Fibroblast of lung (primary cell): ENCODE results near the gene CNTNAP5. TPM values are rescaled to one million over a fixed set of nuclear protein-coding genes. Genes with fewer than 3 reads are reported as not detected.

Source experiments
- DNase-seq, 2 donors: peaks; one replicate each; pipeline versions ENCODE4 v3.0.0 to v3.0.0-alpha.2; 2010; ENCODE audit warnings: low read depth in 2 of 2
- H2AFZ ChIP-seq: 2 replicates; pipeline ENCODE4 v1.5.1; 2012; ENCODE audit warnings: low read length, control low read depth, inconsistent platforms
- H3K27ac ChIP-seq: 2 replicates; pipeline ENCODE4 v1.5.1; 2011; ENCODE audit warnings: low read length, control low read depth; ENCODE audit not compliant: insufficient read depth
- H3K27me3 ChIP-seq: 2 replicates; pipeline ENCODE4 v1.5.1; 2011; ENCODE audit warnings: mild to moderate bottlenecking, low read length; ENCODE audit not compliant: control insufficient read depth, insufficient read depth
- H3K36me3 ChIP-seq: 2 replicates; pipeline ENCODE4 v1.5.1; 2011; ENCODE audit warnings: low read length; ENCODE audit not compliant: control insufficient read depth, insufficient read depth
- H3K4me1 ChIP-seq: 2 replicates; pipeline ENCODE4 v1.5.1; 2011; ENCODE audit warnings: low read length; ENCODE audit not compliant: control insufficient read depth, insufficient read depth; ENCODE audit errors: extremely low read depth
- H3K4me2 ChIP-seq: 2 replicates; pipeline ENCODE4 v1.5.1; 2011; ENCODE audit warnings: low read length, control low read depth; ENCODE audit not compliant: insufficient read depth; ENCODE audit errors: extremely low read depth
- H3K4me3 ChIP-seq, 4 experiments: fragments of 200-600 bp in 1 of 4; sonication (generic) in 1 of 4; replicated peaks in 1 of 4; 2 replicates each; pipeline ENCODE4 v1.5.1; 2011 to 2016; ENCODE audit warnings: low read length in 4 of 4, low read depth in 3 of 4, mild to moderate bottlenecking in 3 of 4, control low read depth in 2 of 4, inconsistent platforms in 1 of 4, mixed read lengths in 1 of 4; ENCODE audit not compliant: insufficient read depth in 1 of 4; ENCODE audit errors: control extremely low read depth in 1 of 4
- H3K79me2 ChIP-seq: 2 replicates; pipeline ENCODE4 v1.5.1; 2012; ENCODE audit warnings: mild to moderate bottlenecking, low read length, inconsistent platforms; ENCODE audit not compliant: control insufficient read depth, insufficient read depth
- H3K9ac ChIP-seq: 2 replicates; pipeline ENCODE4 v1.5.1; 2011; ENCODE audit warnings: mild to moderate bottlenecking, low read length, control low read depth; ENCODE audit not compliant: insufficient read depth
- H3K9me3 ChIP-seq: 2 replicates; pipeline ENCODE4 v1.5.1; 2012; ENCODE audit warnings: low read depth, low read length; ENCODE audit not compliant: control insufficient read depth, insufficient read depth
- H4K20me1 ChIP-seq: 2 replicates; pipeline ENCODE4 v1.5.1; 2011; ENCODE audit warnings: low read length; ENCODE audit not compliant: control insufficient read depth, insufficient read depth; ENCODE audit errors: extremely low read depth
- EZH2 ChIP-seq: IDR thresholded peaks from 2 replicates; pipeline ENCODE4 v1.5.1; 2012; ENCODE audit warnings: low read length, control low read depth, mild to moderate bottlenecking; ENCODE audit errors: missing control alignments
- polyA plus RNA-seq, 2 donors: library from polyadenylated mRNA; depleted of rRNA in 1 of 2; stranded (reverse) in 1 of 2; unstranded in 1 of 2; fragments of >200 nt; gene quantifications; 2 replicates each; pipeline ENCODE4 v1.2.1, GENCODE V29; 2011 to 2012; ENCODE audit warnings: missing spikeins in 1 of 2
- total RNA-seq: library from RNA; depleted of rRNA; stranded (reverse); fragments of >200 nt; gene quantifications from 2 replicates; pipeline ENCODE4 v1.2.1, GENCODE V29; 2014
- TF ChIP-seq, protein P1 (sequence below), 2 donors: IDR thresholded peaks in 1 of 2; conservative IDR thresholded peaks in 1 of 2; 1 replicate in 1 of 2; 2 replicates in 1 of 2; pipeline ENCODE4 v1.5.1; 2011 to 2012; ENCODE audit warnings: low read length in 2 of 2, control low read depth in 1 of 2, inconsistent platforms in 1 of 2, low read depth in 1 of 2, mild to moderate bottlenecking in 1 of 2

CNTNAP5 gene
- total and polyA plus RNA-seq, 2 donors (not counting 1 experiment from before 2014, with no cell fraction given): not detected

DNA sequence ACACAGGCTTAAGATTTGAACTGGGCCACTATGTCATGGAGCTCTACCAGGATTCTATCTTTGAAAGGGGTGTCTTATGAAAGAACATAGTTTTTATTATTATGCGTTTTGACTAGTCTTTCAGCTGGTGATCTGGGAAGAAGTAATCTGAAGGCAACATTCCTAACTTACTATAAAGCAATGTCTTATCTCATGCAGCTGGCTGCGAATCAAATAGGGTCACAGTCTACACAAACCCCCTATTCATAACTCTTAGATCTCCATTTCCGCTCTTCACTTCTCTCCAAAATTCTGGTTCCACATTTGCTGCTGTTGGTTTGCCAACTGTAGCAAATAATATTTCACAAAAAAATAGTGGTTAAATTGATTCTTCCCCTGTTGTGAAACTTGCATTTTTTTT lies 813.3 kb downstream of the CNTNAP5 start:
- Histone ChIP-seq H3K4me1 (no peaks in the 10 kb centered on the region), H3K36me3 (no peaks in the 10 kb centered on the region), H4K20me1 (no peaks in the 10 kb centered on the region), H3K4me3 (no peak overlapping the region), H3K27ac (no peak overlapping the region), H3K27me3 (no peaks in the 10 kb centered on the region), H3K9ac (no peak overlapping the region), H2AFZ (no peak overlapping the region), H3K4me2 (no peak overlapping the region), H3K9me3 (no peaks in the 10 kb centered on the region), H3K79me2 (no peaks in the 10 kb centered on the region)
- peak in 1 of 2 donors; percentile 3 for DNase-seq
- TF ChIP-seq, protein P1, sequence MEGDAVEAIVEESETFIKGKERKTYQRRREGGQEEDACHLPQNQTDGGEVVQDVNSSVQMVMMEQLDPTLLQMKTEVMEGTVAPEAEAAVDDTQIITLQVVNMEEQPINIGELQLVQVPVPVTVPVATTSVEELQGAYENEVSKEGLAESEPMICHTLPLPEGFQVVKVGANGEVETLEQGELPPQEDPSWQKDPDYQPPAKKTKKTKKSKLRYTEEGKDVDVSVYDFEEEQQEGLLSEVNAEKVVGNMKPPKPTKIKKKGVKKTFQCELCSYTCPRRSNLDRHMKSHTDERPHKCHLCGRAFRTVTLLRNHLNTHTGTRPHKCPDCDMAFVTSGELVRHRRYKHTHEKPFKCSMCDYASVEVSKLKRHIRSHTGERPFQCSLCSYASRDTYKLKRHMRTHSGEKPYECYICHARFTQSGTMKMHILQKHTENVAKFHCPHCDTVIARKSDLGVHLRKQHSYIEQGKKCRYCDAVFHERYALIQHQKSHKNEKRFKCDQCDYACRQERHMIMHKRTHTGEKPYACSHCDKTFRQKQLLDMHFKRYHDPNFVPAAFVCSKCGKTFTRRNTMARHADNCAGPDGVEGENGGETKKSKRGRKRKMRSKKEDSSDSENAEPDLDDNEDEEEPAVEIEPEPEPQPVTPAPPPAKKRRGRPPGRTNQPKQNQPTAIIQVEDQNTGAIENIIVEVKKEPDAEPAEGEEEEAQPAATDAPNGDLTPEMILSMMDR (conservative IDR thresholded peaks at IDR 0.05 in 1 of 2, IDR thresholded peaks at IDR 0.05 in 1 of 2; ENCODE audit: low read depth in 1 of 2, low read length in 2 of 2): no peak
- no peak for TF ChIP-seq EZH2

DNA sequence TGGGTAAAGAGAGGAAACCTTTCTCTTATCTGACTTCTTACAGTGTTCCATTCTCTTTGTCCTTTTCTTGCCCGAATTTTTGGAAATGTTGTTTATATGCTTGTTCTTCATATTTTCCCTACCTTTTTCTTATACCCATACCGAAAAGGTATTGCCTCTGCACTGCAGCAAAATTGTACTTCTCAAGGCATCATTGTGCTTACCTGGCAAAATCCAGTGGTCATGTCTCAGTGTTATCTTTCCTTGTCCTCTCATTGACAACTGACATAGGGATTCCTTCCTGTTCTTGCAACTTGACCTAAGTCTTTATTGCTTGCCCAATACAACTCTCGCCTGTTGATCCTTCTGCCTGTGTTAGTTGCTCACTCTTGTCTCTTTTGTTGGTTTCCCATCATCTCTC lies 842.2 kb downstream of the CNTNAP5 start:
- no peak overlapping the region for H3K4me3 ChIP-seq
- no peaks in the 10 kb centered on the region for H3K79me2 ChIP-seq
- TF ChIP-seq, protein P1 (conservative IDR thresholded peaks at IDR 0.05 in 1 of 2, IDR thresholded peaks at IDR 0.05 in 1 of 2; ENCODE audit: low read depth in 1 of 2, low read length in 2 of 2): no peak
- no peak for TF ChIP-seq EZH2
- no peak overlapping the region for H3K4me2 ChIP-seq
- no peaks in the 10 kb centered on the region for H3K27me3 ChIP-seq
- H3K9me3 ChIP-seq: no peaks in the 10 kb centered on the region
- DNase-seq: no peak
- H3K27ac ChIP-seq: no peak overlapping the region
- no peaks in the 10 kb centered on the region for H4K20me1 ChIP-seq
- H2AFZ ChIP-seq: no peak overlapping the region
- no peaks in the 10 kb centered on the region for H3K4me1 ChIP-seq
- no peaks in the 10 kb centered on the region for H3K36me3 ChIP-seq
- H3K9ac ChIP-seq: no peak overlapping the region

DNA sequence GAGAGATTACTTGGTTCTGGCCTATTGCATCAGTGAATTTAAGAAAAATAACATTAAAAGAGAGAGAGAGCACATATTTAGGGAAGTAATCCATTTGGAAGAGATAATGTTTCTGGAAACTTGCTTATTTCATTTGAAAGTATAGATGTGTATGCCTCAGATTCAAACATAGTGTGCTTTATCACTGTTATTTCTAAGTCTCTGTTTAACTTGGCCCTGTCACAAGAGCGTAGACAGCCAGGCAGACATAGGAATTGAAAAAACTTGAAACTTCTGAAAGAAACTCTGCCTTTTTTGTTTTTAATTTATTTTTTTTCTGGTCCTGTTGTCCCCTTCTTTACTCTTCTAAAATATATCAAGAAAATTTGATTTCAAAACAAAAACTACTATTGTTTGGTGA lies 849.1 kb downstream of the CNTNAP5 start:
- no peak overlapping the region for H3K27ac ChIP-seq
- no peak overlapping the region for H3K4me2 ChIP-seq
- H2AFZ ChIP-seq: no peak overlapping the region
- H3K36me3 ChIP-seq: no peaks in the 10 kb centered on the region
- no peaks in the 10 kb centered on the region for H3K79me2 ChIP-seq
- H3K4me3 ChIP-seq: no peak overlapping the region
- H3K4me1 ChIP-seq: no peaks in the 10 kb centered on the region
- H3K9me3 ChIP-seq: no peaks in the 10 kb centered on the region
- no peaks in the 10 kb centered on the region for H4K20me1 ChIP-seq
- H3K9ac ChIP-seq: no peak overlapping the region
- TF ChIP-seq, protein P1 (conservative IDR thresholded peaks at IDR 0.05 in 1 of 2, IDR thresholded peaks at IDR 0.05 in 1 of 2; ENCODE audit: low read depth in 1 of 2, low read length in 2 of 2): no peak
- no peak for TF ChIP-seq EZH2
- DNase-seq: peak in 1 of 2 donors; percentile 11
- no peaks in the 10 kb centered on the region for H3K27me3 ChIP-seq
